SK-N-SH treated with all-trans-retinoic acid at 6 μM for 48 hours (cell line): Measurements from ENCODE around the gene SORCS2.

Experiments
- ATAC-seq: fragments of 200-7000 bp; cut with Tn5 transposase; 3 replicates; pipeline ENCODE4 v1.9.1; 2020; ENCODE audit warnings: mild to moderate bottlenecking, moderate library complexity
- ARNTL ChIP-seq: fragments of 450-650 bp; formaldehyde crosslinking; IDR thresholded peaks from 2 replicates; pipeline ENCODE4 v1.5.0; 2020; ENCODE audit warnings: low read depth, mild to moderate bottlenecking, moderate library complexity, borderline replicate concordance
- BACH2 ChIP-seq: fragments of 250-450 bp; sonication (Bioruptor Pico); IDR thresholded peaks from 2 replicates; pipeline ENCODE4 v1.9.0; 2021; ENCODE audit warnings: mild to moderate bottlenecking, borderline replicate concordance
- CSDC2 ChIP-seq: fragments of 250-450 bp; sonication (Bioruptor Pico); IDR thresholded peaks from 2 replicates; pipeline ENCODE4 v1.5.0; 2020; ENCODE audit warnings: mild to moderate bottlenecking, moderate library complexity
- ESRRG ChIP-seq: fragments of 250-450 bp; sonication (Bioruptor Pico); IDR thresholded peaks from 2 replicates; pipeline ENCODE4 v1.6.1; 2021; ENCODE audit warnings: mild to moderate bottlenecking
- GLIS3 ChIP-seq: fragments of 250-450 bp; sonication (Bioruptor Pico); IDR thresholded peaks from 2 replicates; pipeline ENCODE4 v1.5.0; 2020; ENCODE audit warnings: mild to moderate bottlenecking, moderate library complexity
- ISL1 ChIP-seq: fragments of 250-450 bp; sonication (Bioruptor Pico); IDR thresholded peaks from 2 replicates; pipeline ENCODE4 v2.1.2; 2022; ENCODE audit warnings: mild to moderate bottlenecking, moderate library complexity
- OSR1 ChIP-seq: fragments of 250-450 bp; sonication (Bioruptor Pico); IDR thresholded peaks from 2 replicates; pipeline ENCODE4 v1.8.0; 2022; ENCODE audit warnings: moderate library complexity, mild to moderate bottlenecking, inconsistent platforms
- PPARA ChIP-seq: fragments of 250-450 bp; sonication (Bioruptor Pico); IDR thresholded peaks from 2 replicates; pipeline ENCODE4 v1.5.0; 2020; ENCODE audit warnings: mild to moderate bottlenecking, borderline replicate concordance
- RARB ChIP-seq: fragments of 250-450 bp; sonication (Bioruptor Pico); IDR thresholded peaks from 2 replicates; pipeline ENCODE4 v1.8.0; 2021; ENCODE audit warnings: mild to moderate bottlenecking, moderate library complexity
- SNAI2 ChIP-seq: fragments of 250-450 bp; sonication (Bioruptor Pico); IDR thresholded peaks from 2 replicates; pipeline ENCODE4 v1.5.0; 2020; ENCODE audit warnings: mild to moderate bottlenecking, moderate library complexity
- TCF4 ChIP-seq: fragments of 250-450 bp; sonication (Bioruptor Pico); IDR thresholded peaks from 2 replicates; pipeline ENCODE4 v1.8.0; 2021; ENCODE audit warnings: mild to moderate bottlenecking, moderate library complexity, borderline replicate concordance
- TOX ChIP-seq: fragments of 250-450 bp; sonication (Bioruptor Pico); IDR thresholded peaks from 2 replicates; pipeline ENCODE4 v1.8.0; 2021; ENCODE audit warnings: mild to moderate bottlenecking, moderate library complexity, borderline replicate concordance
- ZC3H10 ChIP-seq: fragments of 250-450 bp; sonication (Bioruptor Pico); IDR thresholded peaks from 2 replicates; pipeline ENCODE4 v1.5.1; 2021; ENCODE audit warnings: mild to moderate bottlenecking, moderate library complexity
- ZFP3 ChIP-seq: fragments of 250-450 bp; sonication (Bioruptor Pico); IDR thresholded peaks from 2 replicates; pipeline ENCODE4 v1.5.0; 2020; ENCODE audit warnings: mild to moderate bottlenecking, moderate library complexity
- ZFP30 ChIP-seq: fragments of 450-650 bp; formaldehyde crosslinking; IDR thresholded peaks from 2 replicates; pipeline ENCODE4 v1.5.0; 2022; ENCODE audit warnings: mild to moderate bottlenecking, moderate library complexity
- ZNF565 ChIP-seq: fragments of 450-650 bp; formaldehyde crosslinking; conservative IDR thresholded peaks from 2 replicates; pipeline ENCODE4 v1.5.0; 2020; ENCODE audit warnings: low read depth, mild to moderate bottlenecking, moderate library complexity
- ZNF70 ChIP-seq: fragments of 450-650 bp; formaldehyde crosslinking; IDR thresholded peaks from 2 replicates; pipeline ENCODE4 v1.5.0; 2020; ENCODE audit warnings: mild to moderate bottlenecking, moderate library complexity
- ZNF8 ChIP-seq: fragments of 450-650 bp; formaldehyde crosslinking; IDR thresholded peaks from 2 replicates; pipeline ENCODE4 v1.5.0; 2020; ENCODE audit warnings: mild to moderate bottlenecking, moderate library complexity
- TF ChIP-seq, protein P1 (sequence below): fragments of 250-450 bp; sonication (Bioruptor Pico); IDR thresholded peaks from 2 replicates; pipeline ENCODE4 v1.5.0; 2020; ENCODE audit warnings: mild to moderate bottlenecking, moderate library complexity
- TF ChIP-seq, protein P2 (sequence below): fragments of 250-450 bp; sonication (Bioruptor Pico); IDR thresholded peaks from 2 replicates; pipeline ENCODE4 v1.8.0; 2020; ENCODE audit warnings: mild to moderate bottlenecking, moderate library complexity, borderline replicate concordance
- TF ChIP-seq, protein P3 (sequence below): fragments of 250-450 bp; sonication (Bioruptor Pico); IDR thresholded peaks from 2 replicates; pipeline ENCODE4 v1.8.0; 2021; ENCODE audit warnings: low read depth, mild to moderate bottlenecking, moderate library complexity, borderline replicate concordance

The SORCS2 gene

DNA sequence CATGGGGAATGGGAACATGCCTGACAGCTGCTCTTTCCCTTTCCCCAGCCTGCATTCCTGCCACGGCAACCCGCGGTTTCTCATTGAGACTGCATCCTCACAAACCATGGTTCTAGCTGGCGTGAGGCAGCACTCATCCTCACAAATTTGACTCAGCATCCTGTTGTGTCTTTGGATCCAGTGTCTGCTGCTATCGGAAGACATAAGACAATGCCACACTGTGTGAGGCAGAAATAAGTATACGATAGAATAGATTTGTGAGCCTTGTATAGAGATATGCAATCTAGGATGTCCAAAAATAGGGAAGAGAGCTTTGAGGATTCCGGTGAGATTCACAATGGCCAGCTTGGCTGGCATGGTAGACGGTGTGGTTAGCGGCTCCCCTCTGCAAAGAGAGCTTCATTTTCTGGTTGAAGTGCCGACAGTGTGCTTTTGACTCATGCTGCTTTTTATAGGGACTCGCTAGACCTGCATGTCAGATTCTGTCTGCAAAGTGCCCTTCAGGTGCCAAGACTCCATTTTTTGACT, 403.7 kb downstream of the SORCS2 start:
- no peak for ATAC-seq
- TF ChIP-seq, protein P1, sequence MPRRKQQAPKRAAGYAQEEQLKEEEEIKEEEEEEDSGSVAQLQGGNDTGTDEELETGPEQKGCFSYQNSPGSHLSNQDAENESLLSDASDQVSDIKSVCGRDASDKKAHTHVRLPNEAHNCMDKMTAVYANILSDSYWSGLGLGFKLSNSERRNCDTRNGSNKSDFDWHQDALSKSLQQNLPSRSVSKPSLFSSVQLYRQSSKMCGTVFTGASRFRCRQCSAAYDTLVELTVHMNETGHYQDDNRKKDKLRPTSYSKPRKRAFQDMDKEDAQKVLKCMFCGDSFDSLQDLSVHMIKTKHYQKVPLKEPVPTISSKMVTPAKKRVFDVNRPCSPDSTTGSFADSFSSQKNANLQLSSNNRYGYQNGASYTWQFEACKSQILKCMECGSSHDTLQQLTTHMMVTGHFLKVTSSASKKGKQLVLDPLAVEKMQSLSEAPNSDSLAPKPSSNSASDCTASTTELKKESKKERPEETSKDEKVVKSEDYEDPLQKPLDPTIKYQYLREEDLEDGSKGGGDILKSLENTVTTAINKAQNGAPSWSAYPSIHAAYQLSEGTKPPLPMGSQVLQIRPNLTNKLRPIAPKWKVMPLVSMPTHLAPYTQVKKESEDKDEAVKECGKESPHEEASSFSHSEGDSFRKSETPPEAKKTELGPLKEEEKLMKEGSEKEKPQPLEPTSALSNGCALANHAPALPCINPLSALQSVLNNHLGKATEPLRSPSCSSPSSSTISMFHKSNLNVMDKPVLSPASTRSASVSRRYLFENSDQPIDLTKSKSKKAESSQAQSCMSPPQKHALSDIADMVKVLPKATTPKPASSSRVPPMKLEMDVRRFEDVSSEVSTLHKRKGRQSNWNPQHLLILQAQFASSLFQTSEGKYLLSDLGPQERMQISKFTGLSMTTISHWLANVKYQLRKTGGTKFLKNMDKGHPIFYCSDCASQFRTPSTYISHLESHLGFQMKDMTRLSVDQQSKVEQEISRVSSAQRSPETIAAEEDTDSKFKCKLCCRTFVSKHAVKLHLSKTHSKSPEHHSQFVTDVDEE (CRISPR knock-in tag), result no peak
- no peak for TF ChIP-seq SNAI2 (CRISPR knock-in tag)
- TF ChIP-seq ARNTL, result no peak
- no peak for TF ChIP-seq TOX (CRISPR knock-in tag)
- no peak for TF ChIP-seq ZNF70 (CRISPR knock-in tag)
- TF ChIP-seq ESRRG (CRISPR knock-in tag), result no peak
- no peak for TF ChIP-seq GLIS3 (CRISPR knock-in tag)
- TF ChIP-seq, protein P2, sequence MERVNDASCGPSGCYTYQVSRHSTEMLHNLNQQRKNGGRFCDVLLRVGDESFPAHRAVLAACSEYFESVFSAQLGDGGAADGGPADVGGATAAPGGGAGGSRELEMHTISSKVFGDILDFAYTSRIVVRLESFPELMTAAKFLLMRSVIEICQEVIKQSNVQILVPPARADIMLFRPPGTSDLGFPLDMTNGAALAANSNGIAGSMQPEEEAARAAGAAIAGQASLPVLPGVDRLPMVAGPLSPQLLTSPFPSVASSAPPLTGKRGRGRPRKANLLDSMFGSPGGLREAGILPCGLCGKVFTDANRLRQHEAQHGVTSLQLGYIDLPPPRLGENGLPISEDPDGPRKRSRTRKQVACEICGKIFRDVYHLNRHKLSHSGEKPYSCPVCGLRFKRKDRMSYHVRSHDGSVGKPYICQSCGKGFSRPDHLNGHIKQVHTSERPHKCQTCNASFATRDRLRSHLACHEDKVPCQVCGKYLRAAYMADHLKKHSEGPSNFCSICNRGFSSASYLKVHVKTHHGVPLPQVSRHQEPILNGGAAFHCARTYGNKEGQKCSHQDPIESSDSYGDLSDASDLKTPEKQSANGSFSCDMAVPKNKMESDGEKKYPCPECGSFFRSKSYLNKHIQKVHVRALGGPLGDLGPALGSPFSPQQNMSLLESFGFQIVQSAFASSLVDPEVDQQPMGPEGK (CRISPR knock-in tag), result no peak
- no peak for TF ChIP-seq ZFP30 (CRISPR knock-in tag)
- no peak for TF ChIP-seq ZFP3 (CRISPR knock-in tag)
- TF ChIP-seq ZNF565 (CRISPR knock-in tag), result no peak
- no peak for TF ChIP-seq OSR1 (CRISPR knock-in tag)
- TF ChIP-seq BACH2 (CRISPR knock-in tag), result no peak
- TF ChIP-seq CSDC2 (CRISPR knock-in tag), result no peak
- no peak for TF ChIP-seq ISL1 (CRISPR knock-in tag)
- no peak for TF ChIP-seq PPARA
- TF ChIP-seq RARB, result no peak
- no peak for TF ChIP-seq ZC3H10

DNA sequence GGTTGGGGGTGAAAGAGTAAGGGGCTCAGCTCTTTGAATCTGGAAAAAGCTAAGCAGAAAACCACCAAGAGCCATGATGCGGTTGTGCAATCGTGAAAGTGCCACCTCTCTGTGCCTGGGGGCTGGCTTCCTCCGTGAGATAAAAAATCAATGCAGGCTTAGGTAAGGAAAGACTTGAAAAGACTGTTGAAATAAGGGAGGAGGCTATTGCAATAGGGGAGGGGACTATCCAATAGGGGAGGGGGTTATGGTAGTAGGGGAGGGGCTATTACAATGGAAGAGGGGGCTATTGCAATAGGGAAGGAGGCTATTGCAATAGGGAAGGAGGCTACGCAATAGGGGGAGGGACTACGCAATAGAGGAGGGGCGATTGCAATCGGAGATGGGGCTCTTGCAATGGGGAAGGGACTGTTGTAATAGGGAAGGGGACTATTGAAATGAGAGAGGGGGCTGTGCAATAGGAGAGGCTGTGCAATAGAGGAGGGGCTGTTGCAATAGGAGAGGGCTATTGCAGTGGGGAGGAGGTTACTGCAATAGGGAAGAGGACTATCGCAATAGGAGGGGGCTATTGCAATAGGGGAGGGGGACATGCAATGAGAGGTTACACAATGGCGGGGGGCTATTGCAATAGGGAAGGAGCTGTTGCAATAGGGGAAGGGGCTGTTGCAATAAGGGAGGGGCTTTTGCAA, 404.7 kb downstream of the SORCS2 start:
- no peak for TF ChIP-seq PPARA
- ATAC-seq, result no peak

DNA sequence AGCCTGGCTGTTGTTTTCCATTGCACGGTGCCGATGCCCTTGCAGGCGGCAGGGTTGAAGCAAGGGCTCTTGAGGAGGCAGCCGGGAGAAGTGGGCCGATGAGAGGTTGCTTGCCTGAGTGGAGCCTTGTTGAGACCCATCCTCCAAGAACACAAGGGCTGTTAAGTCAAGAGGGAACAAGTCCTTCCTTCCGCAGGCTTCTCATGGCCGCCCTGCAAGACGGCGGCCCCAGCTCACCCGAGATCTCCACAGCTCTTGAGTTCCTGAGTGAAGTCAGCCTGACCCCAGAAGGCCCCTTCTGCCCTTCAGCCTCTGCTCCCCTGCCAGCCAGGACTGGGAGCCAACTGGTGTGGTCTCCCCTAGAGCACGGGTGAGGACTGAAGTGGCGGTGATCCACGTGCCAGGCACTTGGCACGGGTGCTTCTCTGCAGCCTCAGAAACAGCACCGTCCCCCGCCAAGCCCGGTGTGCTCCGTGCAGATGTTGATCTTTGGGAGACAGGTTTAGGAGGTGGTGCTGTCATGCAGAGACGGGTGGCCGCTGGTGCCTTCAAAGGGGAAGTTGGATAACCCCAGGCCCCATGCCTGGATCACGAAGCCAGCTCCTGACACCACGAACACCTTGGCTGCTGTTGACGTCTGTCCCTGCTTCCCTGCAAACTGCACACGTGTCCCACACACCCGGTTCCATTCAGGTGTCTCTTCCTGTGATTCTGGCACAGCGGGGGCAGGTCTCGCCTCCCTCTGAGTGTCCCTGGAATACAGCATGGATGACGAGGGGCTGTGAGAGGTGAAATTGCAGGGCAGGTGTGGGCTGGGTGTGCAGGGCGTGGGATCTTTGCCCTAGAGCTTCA, 406.8 kb downstream of the SORCS2 start:
- no peak for ATAC-seq
- TF ChIP-seq ZC3H10 (no peak), TCF4 (CRISPR knock-in tag) (no peak), ZNF8 (CRISPR knock-in tag) (no peak), OSR1 (CRISPR knock-in tag) (no peak), CSDC2 (CRISPR knock-in tag) (no peak), ISL1 (CRISPR knock-in tag) (no peak), BACH2 (CRISPR knock-in tag) (no peak), ZFP3 (CRISPR knock-in tag) (no peak), SNAI2 (CRISPR knock-in tag) (no peak), ZNF70 (CRISPR knock-in tag) (no peak), ARNTL (no peak), ZFP30 (CRISPR knock-in tag) (no peak), TOX (CRISPR knock-in tag) (no peak), GLIS3 (CRISPR knock-in tag) (no peak), PPARA (no peak)
- TF ChIP-seq, protein P3, sequence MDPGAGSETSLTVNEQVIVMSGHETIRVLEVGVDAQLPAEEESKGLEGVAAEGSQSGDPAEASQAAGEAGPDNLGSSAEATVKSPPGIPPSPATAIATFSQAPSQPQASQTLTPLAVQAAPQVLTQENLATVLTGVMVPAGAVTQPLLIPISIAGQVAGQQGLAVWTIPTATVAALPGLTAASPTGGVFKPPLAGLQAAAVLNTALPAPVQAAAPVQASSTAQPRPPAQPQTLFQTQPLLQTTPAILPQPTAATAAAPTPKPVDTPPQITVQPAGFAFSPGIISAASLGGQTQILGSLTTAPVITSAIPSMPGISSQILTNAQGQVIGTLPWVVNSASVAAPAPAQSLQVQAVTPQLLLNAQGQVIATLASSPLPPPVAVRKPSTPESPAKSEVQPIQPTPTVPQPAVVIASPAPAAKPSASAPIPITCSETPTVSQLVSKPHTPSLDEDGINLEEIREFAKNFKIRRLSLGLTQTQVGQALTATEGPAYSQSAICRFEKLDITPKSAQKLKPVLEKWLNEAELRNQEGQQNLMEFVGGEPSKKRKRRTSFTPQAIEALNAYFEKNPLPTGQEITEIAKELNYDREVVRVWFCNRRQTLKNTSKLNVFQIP, result no peak
- TF ChIP-seq, protein P2 (CRISPR knock-in tag), result no peak
- TF ChIP-seq, protein P1 (CRISPR knock-in tag), result no peak
